ENCODE results near the gene RESP18. TPM values are rescaled to one million over a fixed set of nuclear protein-coding genes. Genes with fewer than 3 reads are reported as not detected.

The RESP18 gene
- total RNA-seq, 4 donors from 2014 or later = not detected

DNA sequence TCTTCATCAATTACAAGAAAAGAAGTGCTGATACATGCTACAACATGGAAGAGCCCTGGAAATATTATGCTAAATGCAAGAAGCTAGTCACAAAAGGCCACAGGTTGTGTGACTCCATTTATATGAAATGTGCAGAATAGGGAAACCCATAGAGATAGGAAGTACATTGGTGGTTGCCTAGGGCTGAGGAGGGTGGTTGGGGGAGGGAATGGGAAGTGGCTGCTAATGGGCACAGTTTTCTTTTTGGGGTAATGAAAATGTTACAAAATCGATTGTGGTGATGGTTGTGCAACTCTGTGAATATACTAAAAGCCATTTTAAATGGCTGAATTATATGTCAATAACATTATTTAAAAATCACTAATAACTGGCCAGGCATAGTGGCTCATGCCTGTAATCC, 24.3 kb upstream of the RESP18 start:
- TF ChIP-seq, protein P1, sequence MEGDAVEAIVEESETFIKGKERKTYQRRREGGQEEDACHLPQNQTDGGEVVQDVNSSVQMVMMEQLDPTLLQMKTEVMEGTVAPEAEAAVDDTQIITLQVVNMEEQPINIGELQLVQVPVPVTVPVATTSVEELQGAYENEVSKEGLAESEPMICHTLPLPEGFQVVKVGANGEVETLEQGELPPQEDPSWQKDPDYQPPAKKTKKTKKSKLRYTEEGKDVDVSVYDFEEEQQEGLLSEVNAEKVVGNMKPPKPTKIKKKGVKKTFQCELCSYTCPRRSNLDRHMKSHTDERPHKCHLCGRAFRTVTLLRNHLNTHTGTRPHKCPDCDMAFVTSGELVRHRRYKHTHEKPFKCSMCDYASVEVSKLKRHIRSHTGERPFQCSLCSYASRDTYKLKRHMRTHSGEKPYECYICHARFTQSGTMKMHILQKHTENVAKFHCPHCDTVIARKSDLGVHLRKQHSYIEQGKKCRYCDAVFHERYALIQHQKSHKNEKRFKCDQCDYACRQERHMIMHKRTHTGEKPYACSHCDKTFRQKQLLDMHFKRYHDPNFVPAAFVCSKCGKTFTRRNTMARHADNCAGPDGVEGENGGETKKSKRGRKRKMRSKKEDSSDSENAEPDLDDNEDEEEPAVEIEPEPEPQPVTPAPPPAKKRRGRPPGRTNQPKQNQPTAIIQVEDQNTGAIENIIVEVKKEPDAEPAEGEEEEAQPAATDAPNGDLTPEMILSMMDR (IDR thresholded peaks at IDR 0.05) = no peak
- TF ChIP-seq POLR2A (IDR thresholded peaks at IDR 0.05) (no peak), EP300 (IDR thresholded peaks at IDR 0.05) (peak in 1 of 2 donors; percentile 32)
- 59 to 64% methylated on average over 1 of the region's 1 CpG for WGBS, 2 donors
- Histone ChIP-seq H3K4me1 (peaks cover 0 to 19% (median 8%) of the 10 kb centered on the region in 4 donors), H3K27me3 (peaks cover 0 to 63% of the 10 kb centered on the region in 2 donors), H3K4me3 (no peak overlapping the region), H3K9me3 (no peaks in the 10 kb centered on the region), H3K36me3 (peaks cover 0 to 14% (median 0%) of the 10 kb centered on the region in 3 donors), H3K27ac (no peak overlapping the region)
- peak in 1 of 2 donors; percentile 24 for DNase-seq (ENCODE audit: low spot score in 2 of 2)

DNA sequence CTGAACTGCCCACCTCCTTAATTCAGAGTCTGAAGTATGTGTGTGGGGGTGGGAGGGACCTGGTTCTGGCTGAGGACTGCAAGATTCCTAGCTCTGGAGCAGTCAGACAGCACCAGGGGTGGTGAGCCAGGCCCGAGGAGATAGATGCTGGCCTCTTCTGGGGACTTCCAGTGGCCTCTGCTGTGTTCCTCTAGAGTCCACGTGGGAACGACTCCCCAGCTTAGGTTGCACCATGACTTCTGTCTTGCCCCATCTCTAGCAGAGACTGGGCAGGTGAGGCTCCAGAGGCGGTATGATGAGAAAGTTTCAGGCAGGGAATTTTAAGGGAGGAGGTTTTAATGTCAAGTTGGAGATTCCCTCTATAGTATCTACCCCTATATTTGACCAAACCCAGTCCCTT, 22.0 kb upstream of the RESP18 start:
- H3K9me3 ChIP-seq = no peaks in the 10 kb centered on the region
- H3K36me3 ChIP-seq = no peaks in the 10 kb centered on the region
- peaks cover 0 to 19% (median 8%) of the 10 kb centered on the region in 4 donors for H3K4me1 ChIP-seq
- no peak for DNase-seq (ENCODE audit: low spot score in 2 of 2)
- no peak overlapping the region for H3K4me3 ChIP-seq
- peaks cover 0 to 72% of the 10 kb centered on the region in 2 donors for H3K27me3 ChIP-seq
- TF ChIP-seq POLR2A (IDR thresholded peaks at IDR 0.05) = no peak
- TF ChIP-seq, protein P1 (IDR thresholded peaks at IDR 0.05) = no peak
- no peak overlapping the region for H3K27ac ChIP-seq
- 68 to 73% methylated on average over 4 of the region's 4 CpGs for WGBS, 2 donors

DNA sequence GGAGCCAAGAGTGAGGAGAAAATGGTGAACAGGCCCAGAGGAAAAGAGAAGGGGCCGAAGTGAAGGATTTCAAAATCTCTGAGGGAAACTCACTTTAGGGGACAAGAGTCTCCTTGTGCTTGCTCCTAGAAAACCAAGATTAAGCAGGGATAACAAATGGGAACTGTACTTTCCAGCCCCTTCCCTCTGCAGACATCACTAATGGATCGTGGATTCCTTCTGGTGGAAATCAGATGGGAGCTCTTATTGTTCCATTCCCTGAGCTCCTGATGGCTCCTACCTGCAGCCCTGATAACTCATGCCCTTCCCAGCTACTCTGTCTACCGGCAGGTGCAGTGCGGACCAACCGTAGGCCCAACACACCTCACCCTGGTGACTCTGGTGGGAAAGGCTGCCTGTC, 20.6 kb upstream of the RESP18 start:
- TF ChIP-seq EP300 (IDR thresholded peaks at IDR 0.05) (no peak), POLR2A (IDR thresholded peaks at IDR 0.05) (no peak)
- TF ChIP-seq, protein P1 (IDR thresholded peaks at IDR 0.05) = no peak
- Histone ChIP-seq H3K36me3 (no peaks in the 10 kb centered on the region), H3K4me3 (no peak overlapping the region), H3K9me3 (no peaks in the 10 kb centered on the region), H3K27me3 (peaks cover 0 to 58% of the 10 kb centered on the region in 2 donors), H3K27ac (no peak overlapping the region), H3K4me1 (peaks cover 0 to 10% (median 3%) of the 10 kb centered on the region in 4 donors)
- WGBS, 2 donors = 73 to 82% methylated on average over 5 of the region's 5 CpGs
- no peak for DNase-seq (ENCODE audit: low spot score in 2 of 2)

DNA sequence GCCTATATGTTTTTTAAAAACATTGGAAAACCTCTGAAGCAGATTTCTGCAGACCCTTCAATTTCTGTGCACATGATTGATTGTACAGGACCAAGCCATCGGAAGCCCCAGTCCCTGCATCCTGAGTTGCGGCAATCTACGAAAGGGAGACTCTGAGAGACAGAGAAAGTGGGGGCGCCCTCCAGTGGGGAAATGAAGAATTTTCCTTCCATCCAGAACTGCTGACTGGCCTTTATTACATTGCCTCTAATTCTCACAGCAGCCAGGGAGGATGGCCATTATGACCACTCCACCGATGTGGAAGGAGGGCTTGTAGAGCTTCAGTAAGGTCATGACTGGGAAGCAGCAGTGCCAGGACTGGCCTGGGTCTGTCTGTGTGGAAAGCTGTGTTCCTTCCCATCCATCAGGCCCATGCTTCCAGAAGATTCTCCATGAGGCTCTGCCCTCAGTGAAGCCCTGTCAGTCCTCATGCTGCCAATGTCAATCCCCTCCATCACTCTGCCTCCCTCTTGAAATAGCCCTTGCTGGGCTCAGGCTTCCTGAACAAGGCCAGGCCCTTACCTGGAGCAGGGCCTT, 20.0 kb upstream of the RESP18 start:
- TF ChIP-seq POLR2A (IDR thresholded peaks at IDR 0.05) (no peak), EP300 (IDR thresholded peaks at IDR 0.05) (no peak)
- TF ChIP-seq, protein P1 (IDR thresholded peaks at IDR 0.05) = peak in 4 of 5 experiments; percentile 27 to 57 (median 50)
- no peak overlapping the region for H3K4me3 ChIP-seq

DNA sequence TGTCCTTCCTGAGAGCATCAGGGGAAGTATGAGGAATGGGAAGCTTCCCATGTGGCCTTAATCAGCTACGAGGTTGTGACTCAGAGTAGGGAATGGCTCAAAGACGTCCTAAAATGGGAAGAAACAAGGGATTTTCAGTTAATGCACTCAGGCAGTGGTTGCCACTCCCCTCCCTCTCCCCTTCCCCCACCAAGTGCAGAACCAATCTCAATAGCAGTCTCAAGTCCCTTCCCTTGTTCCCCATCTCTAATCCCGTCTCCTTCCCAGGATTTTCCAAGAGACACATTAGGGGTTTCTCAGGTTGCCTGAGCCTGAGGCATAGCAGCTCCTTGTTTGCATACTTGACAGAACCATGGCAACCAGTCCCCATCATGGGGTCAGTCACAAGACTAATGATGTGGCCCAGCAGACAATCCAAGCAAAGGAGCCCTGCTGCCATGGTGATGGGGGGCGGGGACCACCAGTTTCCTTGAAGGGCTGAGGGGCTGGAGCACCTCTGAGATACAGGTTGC, 18.2 kb upstream of the RESP18 start:
- 37 to 48% methylated on average over 4 of the region's 4 CpGs for WGBS, 2 donors
- no peak for DNase-seq (ENCODE audit: low spot score in 2 of 2)
- H3K27me3 ChIP-seq = peaks cover 0 to 34% of the 10 kb centered on the region in 2 donors

More for the DNA sequence above, 20.0 kb upstream of the RESP18 start:
- peak; percentile 17 to 48 for DNase-seq (ENCODE audit: low spot score in 2 of 2)
- Histone ChIP-seq H3K27me3 (peaks cover 0 to 52% of the 10 kb centered on the region in 2 donors), H3K27ac (no peak overlapping the region), H3K4me1 (peaks cover 0 to 4% (median 0%) of the 10 kb centered on the region in 4 donors), H3K36me3 (no peaks in the 10 kb centered on the region), H3K9me3 (no peaks in the 10 kb centered on the region)
- WGBS, 2 donors = 8 to 11% methylated on average over 5 of the region's 5 CpGs

More for the DNA sequence above, 18.2 kb upstream of the RESP18 start:
- Histone ChIP-seq H3K9me3 (no peaks in the 10 kb centered on the region), H3K36me3 (no peaks in the 10 kb centered on the region), H3K4me1 (no peaks in the 10 kb centered on the region), H3K4me3 (no peak overlapping the region), H3K27ac (no peak overlapping the region)
- TF ChIP-seq, protein P1 (IDR thresholded peaks at IDR 0.05) = no peak
- TF ChIP-seq EP300 (IDR thresholded peaks at IDR 0.05) (no peak), POLR2A (IDR thresholded peaks at IDR 0.05) (no peak)

Measured in tibial nerve (tissue), 4 donors.